HEK293T (cell line): ENCODE results near the gene TEDC2.

Experiments used
- FOXM1 ChIP-seq: fragments of 450-650 bp; IDR thresholded peaks from 2 replicates; pipeline ENCODE4 v1.6.1; 2017; ENCODE audit warnings: mild to moderate bottlenecking, borderline replicate concordance
- LEF1 ChIP-seq: fragments of 450-650 bp; IDR thresholded peaks from 2 replicates; pipeline ENCODE4 v1.6.1; 2017; ENCODE audit warnings: mild to moderate bottlenecking, borderline replicate concordance
- SP1 ChIP-seq: fragments of 450-650 bp; IDR thresholded peaks from 2 replicates; pipeline ENCODE4 v1.6.1; 2017
- ZNF384 ChIP-seq: fragments of 450-650 bp; IDR thresholded peaks from 2 replicates; pipeline ENCODE4 v1.6.1; 2016

DNA sequence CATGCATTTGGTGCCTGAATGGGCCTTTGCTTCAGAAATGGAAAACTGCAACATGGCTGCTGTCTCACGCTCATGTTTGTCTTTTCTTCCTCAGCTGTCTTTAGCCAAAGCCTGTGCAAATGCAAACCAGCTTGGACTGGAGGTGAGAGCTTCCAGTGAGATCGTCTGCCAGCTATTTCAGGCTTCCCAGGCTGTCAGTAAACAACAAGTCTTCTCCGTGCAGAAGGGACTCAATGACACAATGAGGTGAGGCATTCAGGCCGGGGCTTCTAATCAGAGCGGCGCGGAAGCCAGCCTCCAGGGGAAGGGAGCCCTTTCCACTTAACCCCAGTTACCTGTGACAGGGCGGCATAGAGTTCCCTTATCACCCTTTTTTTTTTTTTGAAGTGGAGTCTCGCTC, 16.4 kb upstream of the TEDC2 start:
- TF ChIP-seq FOXM1 (no peak), LEF1 (no peak), ZNF384 (no peak), SP1 (no peak)
